Kidney (tissue), 14 donors: ENCODE measurements around the gene TNS3. TPM values are rescaled to one million over a fixed set of nuclear protein-coding genes. Genes with fewer than 3 reads are reported as not detected.

Source experiments
- DNase-seq, 5 donors: peaks; one replicate each; pipeline ENCODE4 v3.0.0-alpha.2; 2013 to 2020
- FAIRE-seq: peaks from 2 replicates; lab custom pipeline; 2012; peaks lifted over from hg19 to GRCh38; lab: Jason Lieb, UNC
- H3K27ac ChIP-seq, 2 donors: one replicate each; pipeline ENCODE4 v1.7.0; 2013; ENCODE audit warnings: low read depth in 2 of 2, low read length in 2 of 2, inconsistent platforms in 1 of 2
- H3K27me3 ChIP-seq: one replicate; pipeline ENCODE4 v1.7.1; 2013; ENCODE audit warnings: low read length, inconsistent platforms; ENCODE audit not compliant: control insufficient read depth, insufficient read depth
- H3K36me3 ChIP-seq, 3 donors: one replicate each; pipeline versions ENCODE4 v1.7.0 to v1.7.1; 2013; ENCODE audit warnings: low read length in 3 of 3, control low read depth in 1 of 3, inconsistent platforms in 1 of 3; ENCODE audit not compliant: insufficient read depth in 3 of 3, control insufficient read depth in 2 of 3
- H3K4me1 ChIP-seq, 3 donors: one replicate each; pipeline versions ENCODE4 v1.7.0 to v1.7.1; 2013; ENCODE audit warnings: low read length in 3 of 3, inconsistent platforms in 1 of 3, low read depth in 1 of 3; ENCODE audit not compliant: control insufficient read depth in 2 of 3, insufficient read depth in 2 of 3
- H3K4me3 ChIP-seq, 3 donors: one replicate each; pipeline versions ENCODE4 v1.7.0 to v1.8.1; 2013; ENCODE audit warnings: low read length in 3 of 3, control low read depth in 1 of 3, inconsistent platforms in 1 of 3
- H3K9ac ChIP-seq, 3 donors: one replicate each; pipeline versions ENCODE4 v1.7.0 to v1.7.1; 2013; ENCODE audit warnings: low read length in 3 of 3, control low read depth in 1 of 3, inconsistent platforms in 1 of 3
- H3K9me3 ChIP-seq, 3 donors: one replicate each; pipeline versions ENCODE4 v1.7.0 to v1.7.1; 2013; ENCODE audit warnings: low read length in 3 of 3, control low read depth in 1 of 3, inconsistent platforms in 1 of 3; ENCODE audit not compliant: control insufficient read depth in 2 of 3, insufficient read depth in 1 of 3
- CTCF ChIP-seq: IDR thresholded peaks from 3 replicates; pipeline ENCODE4 v1.5.1; 2012; ENCODE audit warnings: mild to moderate bottlenecking, moderate library complexity, borderline replicate concordance; ENCODE audit not compliant: insufficient read depth; ENCODE audit errors: extremely low read depth
- intact Hi-C: fragments of 100-400 bp; cut with DNase I; formaldehyde crosslinking; loops from one replicate; pipeline ENCODE4 v1.11.1; 2022
- polyA plus RNA-seq: library from polyadenylated mRNA; stranded (reverse); fragments of 350-450 nt; fragmentation: Illumina TruSeq; extraction: RNeasy Lipid Tissue Mini Kit (QIAGEN cat#74804); gene quantifications from one replicate; pipeline ENCODE4 v1.2.3, GENCODE V29; 2014; ENCODE audit warnings: low read depth, low replicate concordance; ENCODE audit not compliant: insufficient read depth
- total RNA-seq: library from RNA; stranded (reverse); fragmentation: NEBNext Ultra II Directional; extraction: Animal tissue kit (Norgen Biotek cat#: 25700); gene quantifications from one replicate; pipeline ENCODE4 v1.2.1, GENCODE V29; 2021
- donor health status: control.
- donor health status: control.
- donor health status: control.
- donor health status: control.
- donor health status: control.
- donor health status: DM: yes; HTN: yes; CAD: no.
- donor health status: Normal renal cell carcinoma (clear cell type).

TNS3 gene
- total and polyA plus RNA-seq, 2 donors from 2014 or later, result 38.4 to 198 TPM

GRCh38 chr7:47456210-47456955 is 125.5 kb downstream of the TNS3 start:
- no peak for TF ChIP-seq CTCF
- Histone ChIP-seq H3K9me3 (no peaks in the 10 kb centered on the region), H3K27me3 (no peaks in the 10 kb centered on the region), H3K9ac (no peak overlapping the region), H3K27ac (peak overlapping the region; percentile 26 to 45), H3K4me3 (no peak overlapping the region), H3K4me1 (peaks cover 0 to 63% (median 63%) of the 10 kb centered on the region in 3 donors), H3K36me3 (no peaks in the 10 kb centered on the region)
- FAIRE-seq (no peak), DNase-seq (no peak)
- intact Hi-C loops, result no loop called here

- DNase-seq (no peak), FAIRE-seq (no peak)
- H3K9me3 ChIP-seq, result no peaks in the 10 kb centered on the region
- H3K27ac ChIP-seq, result peak overlapping the region in 1 of 2 donors; percentile 45
- no peaks in the 10 kb centered on the region for H3K36me3 ChIP-seq
- intact Hi-C loops, result no loop called here
- peaks cover 0 to 61% (median 58%) of the 10 kb centered on the region in 3 donors for H3K4me1 ChIP-seq
- TF ChIP-seq CTCF, result no peak
- no peak overlapping the region for H3K4me3 ChIP-seq
- no peaks in the 10 kb centered on the region for H3K27me3 ChIP-seq
- H3K9ac ChIP-seq, result no peak overlapping the region
Observed at GRCh38 chr7:47455872-47456185, 126.1 kb downstream of the TNS3 start.

GRCh38 chr7:47454974-47455871 is 126.7 kb downstream of the TNS3 start:
- Histone ChIP-seq H3K27ac (peak overlapping the region; percentile 85 to 93), H3K4me3 (no peak overlapping the region), H3K9ac (peak overlapping the region in 1 of 3 donors; percentile 73), H3K27me3 (no peaks in the 10 kb centered on the region), H3K4me1 (peaks cover 0 to 56% (median 54%) of the 10 kb centered on the region in 3 donors), H3K9me3 (no peaks in the 10 kb centered on the region), H3K36me3 (no peaks in the 10 kb centered on the region)
- intact Hi-C loops, result no loop called here
- no peak for TF ChIP-seq CTCF
- DNase-seq (no peak), FAIRE-seq (no peak)
